Mesenchymal stem cell (in vitro differentiated cells and primary cell): ENCODE data around the gene NCCRP1.
A peak's percentile ranks its signal among the peaks of the same experiment; 100 is the strongest.

Source experiments
- DNase-seq: peaks from one replicate; pipeline ENCODE4 v3.0.0-alpha.2; 2013
- H2AFZ ChIP-seq: one replicate; pipeline ENCODE4 v1.6.1; 2013; ENCODE audit warnings: low read depth, mild to moderate bottlenecking, control low read depth, inconsistent platforms, low read length, moderate library complexity
- H2AK5ac ChIP-seq: 2 replicates; pipeline ENCODE4 v1.6.1; 2013; ENCODE audit warnings: low read length, moderate library complexity, mild to moderate bottlenecking, inconsistent platforms; ENCODE audit not compliant: severe bottlenecking
- H2BK120ac ChIP-seq: one replicate; pipeline ENCODE4 v1.6.1; 2013; ENCODE audit warnings: low read depth, mild to moderate bottlenecking, inconsistent platforms, low read length, moderate library complexity
- H2BK12ac ChIP-seq, 2 experiments: one replicate each; pipeline ENCODE4 v1.6.1; 2013; ENCODE audit warnings: inconsistent platforms in 2 of 2, low read length in 2 of 2, mild to moderate bottlenecking in 2 of 2, moderate library complexity in 2 of 2, control low read depth in 1 of 2
- H2BK15ac ChIP-seq: one replicate; pipeline ENCODE4 v1.6.1; 2013; ENCODE audit warnings: mild to moderate bottlenecking, low read depth, inconsistent platforms; ENCODE audit not compliant: poor library complexity, severe bottlenecking
- H2BK5ac ChIP-seq: 2 replicates; pipeline ENCODE4 v1.6.1; 2013; ENCODE audit warnings: low read depth, mild to moderate bottlenecking, low read length, control low read depth, inconsistent platforms; ENCODE audit not compliant: poor library complexity, severe bottlenecking
- H3K14ac ChIP-seq, 2 experiments: one replicate each; pipeline ENCODE4 v1.6.1; 2013; ENCODE audit warnings: inconsistent platforms in 2 of 2, low read length in 2 of 2, control low read depth in 1 of 2, mild to moderate bottlenecking in 1 of 2, moderate library complexity in 1 of 2
- H3K18ac ChIP-seq, 2 experiments: one replicate each; pipeline ENCODE4 v1.6.1; 2013; ENCODE audit warnings: inconsistent platforms in 2 of 2, low read length in 2 of 2, control low read depth in 1 of 2, low read depth in 1 of 2, mild to moderate bottlenecking in 1 of 2
- H3K23ac ChIP-seq, 2 experiments: one replicate each; pipeline ENCODE4 v1.6.1; 2013; ENCODE audit warnings: inconsistent platforms in 2 of 2, low read length in 2 of 2, mild to moderate bottlenecking in 2 of 2, moderate library complexity in 2 of 2, control low read depth in 1 of 2
- H3K27ac ChIP-seq: 2 replicates; pipeline ENCODE4 v1.5.1; 2013; ENCODE audit warnings: mild to moderate bottlenecking, moderate library complexity, low read length, control low read depth, inconsistent platforms; ENCODE audit not compliant: poor library complexity, severe bottlenecking
- H3K27me3 ChIP-seq, 2 experiments: 2 replicates each; pipeline versions ENCODE4 v1.6.1 to v1.7.0; 2013; ENCODE audit warnings: low read length in 2 of 2, mild to moderate bottlenecking in 2 of 2, moderate library complexity in 2 of 2, control low read depth in 1 of 2, inconsistent platforms in 1 of 2; ENCODE audit not compliant: control insufficient read depth in 1 of 2, insufficient read depth in 1 of 2
- H3K36me3 ChIP-seq, 2 experiments: 2 replicates each; pipeline versions ENCODE4 v1.6.1 to v1.7.0; 2013; ENCODE audit warnings: low read length in 2 of 2, control low read depth in 1 of 2, inconsistent platforms in 1 of 2, low read depth in 1 of 2, mild to moderate bottlenecking in 1 of 2; ENCODE audit not compliant: insufficient read depth in 2 of 2, control insufficient read depth in 1 of 2
- H3K4ac ChIP-seq, 2 experiments: one replicate each; pipeline ENCODE4 v1.6.1; 2013; ENCODE audit warnings: inconsistent platforms in 2 of 2, low read length in 2 of 2, mild to moderate bottlenecking in 2 of 2, moderate library complexity in 2 of 2, control low read depth in 1 of 2, low read depth in 1 of 2
- H3K4me1 ChIP-seq: 2 replicates; pipeline ENCODE4 v1.6.1; 2013; ENCODE audit warnings: low read depth, low read length, control low read depth; ENCODE audit not compliant: control insufficient read depth, insufficient read depth
- H3K4me2 ChIP-seq: 2 replicates; pipeline ENCODE4 v1.6.1; 2013; ENCODE audit warnings: low read length, mild to moderate bottlenecking, inconsistent platforms; ENCODE audit not compliant: poor library complexity, severe bottlenecking
- H3K4me3 ChIP-seq, 2 experiments: 2 replicates each; pipeline versions ENCODE4 v1.5.1 to v1.7.0; 2013; ENCODE audit warnings: low read length in 2 of 2, mild to moderate bottlenecking in 2 of 2, control low read depth in 1 of 2, low read depth in 1 of 2; ENCODE audit not compliant: insufficient read depth in 1 of 2
- H3K79me1 ChIP-seq: replicated peaks from 2 replicates; pipeline ENCODE4 v1.6.1; 2013; ENCODE audit warnings: mild to moderate bottlenecking, control low read depth, low read length, inconsistent platforms; ENCODE audit not compliant: poor library complexity, severe bottlenecking
- H3K9ac ChIP-seq: 2 replicates; pipeline ENCODE4 v1.7.0; 2013; ENCODE audit warnings: mild to moderate bottlenecking, low read length, moderate library complexity
- H3K9me3 ChIP-seq: 2 replicates; pipeline ENCODE4 v1.7.0; 2013; ENCODE audit warnings: mild to moderate bottlenecking, low read length; ENCODE audit not compliant: control insufficient read depth
- H4K8ac ChIP-seq: one replicate; pipeline ENCODE4 v1.6.1; 2013; ENCODE audit warnings: inconsistent platforms, mild to moderate bottlenecking, low read length, moderate library complexity
- H4K91ac ChIP-seq: one replicate; pipeline ENCODE4 v1.6.1; 2013; ENCODE audit warnings: mild to moderate bottlenecking, low read length, inconsistent platforms
- WGBS: methylation state at CpG from one replicate; pipeline ENCODE4 v1.1.7; 2013; ENCODE audit warnings: mixed read lengths; 5-methylcytosine and 5-hydroxymethylcytosine counted together

The NCCRP1 gene

DNA sequence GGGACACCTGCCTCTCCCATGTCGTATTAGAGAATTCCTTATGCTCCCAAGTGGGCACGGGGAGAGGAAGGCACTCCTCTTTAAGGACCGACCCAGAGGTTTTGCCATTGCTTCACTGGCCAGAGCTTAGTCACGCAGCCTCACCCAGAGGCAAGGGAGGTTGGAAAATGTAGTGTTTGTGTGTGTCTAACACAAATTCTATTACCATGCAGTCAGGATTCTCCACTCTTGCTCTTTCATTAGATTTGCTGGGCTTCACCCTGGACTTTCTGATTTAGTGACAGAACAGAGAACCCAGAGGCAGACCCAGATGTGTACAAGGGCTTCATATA, 14.6 kb upstream of the NCCRP1 start:
- H3K14ac ChIP-seq = no peak overlapping the region
- no peak overlapping the region for H3K23ac ChIP-seq
- H3K4me3 ChIP-seq = no peak overlapping the region
- H2BK15ac ChIP-seq = no peak overlapping the region
- peaks cover 31 to 46% of the 10 kb centered on the region in 2 experiments for H3K36me3 ChIP-seq
- no peak overlapping the region for H3K4me2 ChIP-seq
- H3K79me1 ChIP-seq = peaks cover 5% of the 10 kb centered on the region
- H4K91ac ChIP-seq = no peak overlapping the region
- H4K8ac ChIP-seq = no peak overlapping the region
- H3K4ac ChIP-seq = no peak overlapping the region
- 90% methylated on average over 3 of the region's 4 CpGs for WGBS
- no peak overlapping the region for H2BK5ac ChIP-seq
- no peak for DNase-seq
- no peak overlapping the region for H3K18ac ChIP-seq
- no peaks in the 10 kb centered on the region for H3K27me3 ChIP-seq
- no peak overlapping the region for H2AFZ ChIP-seq
- H3K9me3 ChIP-seq = no peaks in the 10 kb centered on the region
- no peak overlapping the region for H2BK120ac ChIP-seq
- no peak overlapping the region for H2AK5ac ChIP-seq
- no peak overlapping the region for H3K27ac ChIP-seq
- peaks cover 3% of the 10 kb centered on the region for H3K4me1 ChIP-seq
- peak overlapping the region; percentile 36 for H3K9ac ChIP-seq
- no peak overlapping the region for H2BK12ac ChIP-seq

GRCh38 chr19:39183104-39183503, 13.7 kb upstream of the NCCRP1 start:
- H2BK12ac ChIP-seq = no peak overlapping the region
- H2BK15ac ChIP-seq = no peak overlapping the region
- H3K9ac ChIP-seq = no peak overlapping the region
- no peak overlapping the region for H3K23ac ChIP-seq
- no peak for DNase-seq
- no peak overlapping the region for H3K18ac ChIP-seq
- H3K4me3 ChIP-seq = no peak overlapping the region
- no peaks in the 10 kb centered on the region for H3K27me3 ChIP-seq
- H4K8ac ChIP-seq = no peak overlapping the region
- peaks cover 4% of the 10 kb centered on the region for H3K79me1 ChIP-seq
- peaks cover 3% of the 10 kb centered on the region for H3K4me1 ChIP-seq
- no peaks in the 10 kb centered on the region for H3K9me3 ChIP-seq
- peaks cover 23 to 37% of the 10 kb centered on the region in 2 experiments for H3K36me3 ChIP-seq
- H2BK5ac ChIP-seq = no peak overlapping the region
- H2BK120ac ChIP-seq = no peak overlapping the region
- WGBS = 90% methylated on average over 8 of the region's 8 CpGs
- no peak overlapping the region for H3K4me2 ChIP-seq
- no peak overlapping the region for H3K4ac ChIP-seq
- no peak overlapping the region for H3K14ac ChIP-seq
- no peak overlapping the region for H2AK5ac ChIP-seq
- no peak overlapping the region for H4K91ac ChIP-seq
- H2AFZ ChIP-seq = no peak overlapping the region
- H3K27ac ChIP-seq = no peak overlapping the region

GRCh38 chr19:39186391-39186790, 10.4 kb upstream of the NCCRP1 start:
- Histone ChIP-seq H3K4ac (no peak overlapping the region), H3K36me3 (peaks cover 0 to 8% of the 10 kb centered on the region in 2 experiments), H3K79me1 (peaks cover 1% of the 10 kb centered on the region), H2BK5ac (no peak overlapping the region), H3K4me2 (no peak overlapping the region), H3K14ac (no peak overlapping the region), H4K8ac (no peak overlapping the region), H2BK12ac (no peak overlapping the region), H2BK120ac (no peak overlapping the region), H2AFZ (no peak overlapping the region), H2AK5ac (no peak overlapping the region), H3K18ac (no peak overlapping the region), H3K9ac (no peak overlapping the region), H3K4me1 (no peaks in the 10 kb centered on the region), H3K9me3 (no peaks in the 10 kb centered on the region), H2BK15ac (no peak overlapping the region), H3K27me3 (peaks cover 4 to 12% of the 10 kb centered on the region in 2 experiments), H3K23ac (no peak overlapping the region), H4K91ac (no peak overlapping the region), H3K27ac (no peak overlapping the region), H3K4me3 (no peak overlapping the region)
- no peak for DNase-seq
- 95% methylated on average over 7 of the region's 8 CpGs for WGBS

DNA sequence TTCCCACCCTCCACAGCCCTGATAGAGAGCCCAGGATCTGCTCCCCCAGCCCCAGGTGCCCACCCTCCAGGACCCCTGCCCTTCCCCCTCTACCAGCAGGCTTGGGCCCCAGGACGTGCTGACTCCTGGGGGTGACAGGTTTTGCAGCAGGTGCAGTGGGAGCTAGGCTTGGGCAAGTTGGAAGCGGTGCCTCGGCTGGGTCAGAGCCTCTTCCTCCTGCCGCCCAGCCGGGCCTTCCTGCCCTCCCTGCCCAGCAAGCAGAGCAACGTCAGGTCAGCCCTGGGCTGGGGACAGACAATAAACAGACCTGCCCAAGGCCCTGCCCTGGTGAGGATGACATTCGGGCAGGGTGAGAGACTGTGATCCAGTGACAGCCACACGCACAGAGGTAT, 9.2 kb upstream of the NCCRP1 start:
- Histone ChIP-seq H3K9ac (no peak overlapping the region), H3K18ac (no peak overlapping the region), H3K4me3 (no peak overlapping the region), H3K23ac (no peak overlapping the region), H4K91ac (peak overlapping the region; percentile 16), H3K79me1 (no peaks in the 10 kb centered on the region), H3K4me2 (no peak overlapping the region), H4K8ac (no peak overlapping the region), H2BK5ac (no peak overlapping the region), H2AK5ac (no peak overlapping the region), H3K9me3 (no peaks in the 10 kb centered on the region), H2AFZ (no peak overlapping the region), H3K27ac (no peak overlapping the region), H2BK12ac (no peak overlapping the region), H2BK15ac (no peak overlapping the region), H3K4ac (no peak overlapping the region), H3K14ac (no peak overlapping the region), H3K36me3 (no peaks in the 10 kb centered on the region), H2BK120ac (no peak overlapping the region), H3K4me1 (no peaks in the 10 kb centered on the region), H3K27me3 (peaks cover 4 to 16% of the 10 kb centered on the region in 2 experiments)
- 45% methylated on average over 7 of the region's 8 CpGs for WGBS
- no peak for DNase-seq
